GM12874 (cell line): ENCODE results near the gene WDR87.

Experiments used
- CTCF ChIP-seq: IDR thresholded peaks from 2 replicates; pipeline ENCODE4 v1.5.1; 2011; ENCODE audit warnings: low read depth, mild to moderate bottlenecking, control low read depth, low read length, moderate library complexity; ENCODE audit not compliant: insufficient read depth

The WDR87 gene

GRCh38 chr19:37907735-37908455 is 1.5 kb upstream of the WDR87 start:
- no peak for TF ChIP-seq CTCF

- TF ChIP-seq CTCF, result no peak
Observed at GRCh38 chr19:37906869-37907734, 708 bp upstream of the WDR87 start, which contains the start of gene SIPA1L3. TSS of gene SIPA1L3 (plus strand) at chr19:37907208. CDS start at chr19:38081566, 174,358 bp downstream.

- no peak for TF ChIP-seq CTCF
Observed at GRCh38 chr19:37903096-37903495, 3.3 kb downstream of the WDR87 start.

- TF ChIP-seq CTCF, result peak; percentile 82
Observed at GRCh38 chr19:37902668-37903067, 3.7 kb downstream of the WDR87 start.

- no peak for TF ChIP-seq CTCF
Observed at GRCh38 chr19:37899966-37900365, 6.4 kb downstream of the WDR87 start.

GRCh38 chr19:37899453-37899852 is 6.9 kb downstream of the WDR87 start:
- no peak for TF ChIP-seq CTCF

- TF ChIP-seq CTCF, result no peak
Observed at GRCh38 chr19:37896180-37896579, 10.2 kb downstream of the WDR87 start.
